Panc1 (cell line): Measurements from ENCODE around the gene TMEM30B. TPM values are rescaled to one million over a fixed set of nuclear protein-coding genes. Genes with fewer than 3 reads are reported as not detected.

Experiments used
- ATAC-seq: fragments of 200-7000 bp; cut with Tn5 transposase; 2 replicates; pipeline ENCODE4 v1.9.1; 2020; ENCODE audit warnings: mild to moderate bottlenecking, moderate library complexity
- BruUV-seq: library from RNA; stranded (reverse); fragments of 400-500 nt; replicated peaks from 2 replicates; lab custom pipeline; 2021; lab: Mats Ljungman, UMichigan
- CTCF ChIA-PET: fragments of 300-600 bp; sonication (Branson Sonifier 250); formaldehyde crosslinking; loops from one replicate; lab custom pipeline; 2022; ENCODE audit warnings: antibody characterized with exemption; lab: Charles Lee
- POLR2A ChIA-PET: fragments of 300-600 bp; sonication (Branson Sonifier 250); formaldehyde crosslinking; loops from one replicate; lab custom pipeline; 2022; ENCODE audit warnings: antibody characterized with exemption; lab: Charles Lee
- DNase-seq: peaks from one replicate; pipeline ENCODE4 v3.0.0-alpha.2; 2010; ENCODE audit warnings: low read depth, low spot score
- H3K27ac ChIP-seq: 2 replicates; pipeline ENCODE4 v1.5.1; 2011; ENCODE audit warnings: mild to moderate bottlenecking, low read length, inconsistent platforms
- H3K27me3 ChIP-seq: fragments of 200-500 bp; sonication (Bioruptor generic); 2 replicates; pipeline ENCODE4 v1.6.0; 2014; ENCODE audit warnings: low read length, inconsistent platforms; ENCODE audit not compliant: control insufficient read depth, insufficient read depth
- H3K36me3 ChIP-seq: fragments of 200-500 bp; sonication (Bioruptor generic); 2 replicates; pipeline ENCODE4 v1.5.1; 2014; ENCODE audit warnings: inconsistent platforms, mild to moderate bottlenecking, low read length, moderate library complexity; ENCODE audit not compliant: control insufficient read depth, insufficient read depth
- H3K4me1 ChIP-seq: 2 replicates; pipeline ENCODE4 v1.5.1; 2011; ENCODE audit warnings: inconsistent platforms, mild to moderate bottlenecking, low read length, moderate library complexity; ENCODE audit not compliant: control insufficient read depth, insufficient read depth
- H3K4me3 ChIP-seq, 2 experiments: 2 replicates each; pipeline ENCODE4 v1.5.1; 2011 to 2012; ENCODE audit warnings: low read depth in 2 of 2, low read length in 2 of 2, mild to moderate bottlenecking in 2 of 2, inconsistent platforms in 1 of 2, moderate library complexity in 1 of 2
- H3K9me3 ChIP-seq: fragments of 200-500 bp; sonication (Bioruptor generic); 2 replicates; pipeline ENCODE4 v1.5.1; 2014; ENCODE audit warnings: low read depth, mild to moderate bottlenecking, inconsistent platforms, low read length, moderate library complexity; ENCODE audit not compliant: control insufficient read depth, insufficient read depth
- CTCF ChIP-seq: fragments of 450-650 bp; IDR thresholded peaks from 2 replicates; pipeline ENCODE4 v1.5.1; 2017; ENCODE audit warnings: mild to moderate bottlenecking
- POLR2AphosphoS5 ChIP-seq: IDR thresholded peaks from 2 replicates; pipeline ENCODE4 v1.6.1; 2012; ENCODE audit warnings: mild to moderate bottlenecking, low read depth, low read length, moderate library complexity
- REST ChIP-seq, 2 experiments: IDR thresholded peaks; 2 replicates each; pipeline ENCODE4 v1.6.1; 2011 to 2012; ENCODE audit warnings: low read depth in 2 of 2, control low read depth in 1 of 2, low read length in 1 of 2, mild to moderate bottlenecking in 1 of 2, moderate library complexity in 1 of 2; ENCODE audit not compliant: insufficient read depth in 1 of 2
- in situ Hi-C: cut with HindIII; loops from 2 replicates; pipeline ENCODE4 v1.10.0; 2016; ENCODE audit warnings: low sequenced_read_pairs, low pct_unique_long_range_greater_than_20kb
- intact Hi-C: fragments of 100-400 bp; cut with micrococcal nuclease; formaldehyde crosslinking; loops from one replicate; pipeline ENCODE4 v1.10.0; 2022; ENCODE audit not compliant: unreplicated experiment
- total RNA-seq: library from RNA; stranded (reverse); gene quantifications from one replicate; pipeline ENCODE4 v1.2.1, GENCODE V29; 2021; ENCODE audit not compliant: unreplicated experiment

Gene TMEM30B
- total RNA-seq, 1 experiment from 2014 or later, result 0.10 TPM

GRCh38 chr14:61297581-61297980, 16.4 kb upstream of the TMEM30B start:
- H3K36me3 ChIP-seq, result no peaks in the 10 kb centered on the region
- H3K27ac ChIP-seq, result no peak overlapping the region
- DNase-seq, result no peak
- TF ChIP-seq REST (IDR thresholded peaks at IDR 0.05; ENCODE audit: insufficient read depth in 1 of 2, low read depth in 2 of 2, low read length in 1 of 2) (no peak), POLR2AphosphoS5 (no peak)
- H3K27me3 ChIP-seq, result peaks cover 2% of the 10 kb centered on the region; the same call in 1 of the 2 replicates
- POLR2A ChIA-PET, result interaction anchor here (0.7 kb wide), 1 partner anchor 638 kb away, joined by 3 read pairs; no protein-coding TSS in a partner anchor
- BruUV-seq, result no TSS peak
- no peak overlapping the region for H3K4me3 ChIP-seq
- intact Hi-C loops (no loop called here), in situ Hi-C loops (no loop called here)
- H3K9me3 ChIP-seq, result no peaks in the 10 kb centered on the region
- no peak for ATAC-seq
- CTCF ChIA-PET, result no interaction called here
- no peaks in the 10 kb centered on the region for H3K4me1 ChIP-seq

GRCh38 chr14:61296719-61297502, 15.8 kb upstream of the TMEM30B start:
- in situ Hi-C loops, result no loop called here
- no peak for ATAC-seq
- CTCF ChIA-PET, result no interaction called here

More at GRCh38 chr14:61296719-61297502, 15.8 kb upstream of the TMEM30B start:
- POLR2A ChIA-PET, result no interaction called here
- no TSS peak for BruUV-seq
- H3K4me3 ChIP-seq, result no peak overlapping the region
- peaks cover 2% of the 10 kb centered on the region; the same call in 1 of the 2 replicates for H3K27me3 ChIP-seq
- H3K36me3 ChIP-seq, result no peaks in the 10 kb centered on the region
- no peak overlapping the region for H3K27ac ChIP-seq
- TF ChIP-seq POLR2AphosphoS5 (no peak), CTCF (peak; percentile 65; the same call in 1 of the 2 replicates)
- no peaks in the 10 kb centered on the region for H3K4me1 ChIP-seq
- no peaks in the 10 kb centered on the region for H3K9me3 ChIP-seq
- intact Hi-C loops, result no loop called here
- no peak for DNase-seq
